HT-29 (cell line): ENCODE data around the gene ROBO2. TPM values are rescaled to one million over a fixed set of nuclear protein-coding genes. Genes with fewer than 3 reads are reported as not detected.
"Not testable (repeated sequence)": the region's sequence is repeated elsewhere in the genome, so short reads cannot be mapped to it uniquely, and the experiment has no call there.

Experiments used
- DNase-seq: peaks from one replicate; pipeline ENCODE4 v3.0.0-alpha.2; 2015; ENCODE audit warnings: low spot score
- total RNA-seq: library from RNA; depleted of rRNA; stranded (reverse); fragments of >200 nt; shearing (Covaris generic); gene quantifications from 2 replicates; pipeline ENCODE4 v1.2.3, GENCODE V29; 2014

The ROBO2 gene
- total RNA-seq, 1 experiment from 2014 or later, result 2.8 TPM

DNA sequence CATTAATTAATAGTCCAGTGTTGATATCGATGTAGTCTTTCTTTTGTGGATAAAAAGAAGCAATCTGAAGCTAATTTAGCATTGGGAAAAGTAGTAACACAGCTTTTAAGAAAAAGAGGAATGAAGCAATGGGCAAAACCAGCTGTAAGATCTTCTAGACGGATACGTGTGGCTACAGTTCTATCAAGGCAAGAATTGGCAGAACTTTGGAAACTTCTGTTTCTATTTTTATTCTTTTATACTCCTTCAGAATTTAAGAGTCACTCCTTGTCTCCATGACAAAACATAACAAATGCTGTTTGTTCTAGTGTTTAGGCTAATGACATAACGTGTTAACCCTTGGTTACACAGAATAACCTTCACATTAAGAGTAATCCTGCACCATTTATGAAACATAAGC lies 289.2 kb downstream of the ROBO2 start:
- no peak for DNase-seq

DNA sequence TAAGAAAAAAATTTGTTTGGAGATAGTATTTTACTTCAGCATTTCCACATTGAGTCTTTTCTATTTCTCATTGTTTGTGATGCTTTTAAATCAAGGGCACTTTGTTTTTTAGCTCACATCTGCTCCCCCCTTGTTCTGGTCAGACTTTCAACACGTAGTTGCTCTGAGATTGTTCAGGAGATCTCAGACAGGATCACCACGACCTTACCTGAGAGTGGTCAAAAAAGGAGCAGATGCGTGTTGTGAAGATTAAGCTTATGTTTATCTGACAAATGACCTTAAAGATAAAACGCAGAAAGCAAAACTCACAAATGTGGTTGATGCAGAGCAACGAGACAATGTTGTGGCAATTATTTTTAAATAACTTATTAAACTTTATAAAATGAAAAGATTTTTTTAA lies 298.3 kb downstream of the ROBO2 start:
- DNase-seq, result no peak

DNA sequence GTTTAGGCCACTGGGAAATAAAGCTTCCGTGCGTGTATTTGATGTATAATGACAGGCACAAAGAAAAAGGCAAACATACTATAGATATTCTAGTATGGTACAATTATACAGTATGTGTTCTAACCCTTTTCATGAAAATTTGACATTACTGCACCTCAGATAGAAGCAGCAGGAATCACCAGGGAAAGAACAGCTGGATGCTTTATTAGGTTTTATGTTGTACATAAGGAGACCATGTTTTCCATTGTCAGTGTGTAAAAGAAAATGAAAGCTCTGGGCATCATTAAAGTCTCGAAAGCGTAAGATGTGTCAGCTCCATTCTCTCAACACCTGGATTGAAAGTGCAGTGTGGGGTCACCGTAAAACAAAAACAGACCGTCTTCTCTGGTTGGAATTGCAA lies 302.1 kb downstream of the ROBO2 start:
- no peak for DNase-seq

DNA sequence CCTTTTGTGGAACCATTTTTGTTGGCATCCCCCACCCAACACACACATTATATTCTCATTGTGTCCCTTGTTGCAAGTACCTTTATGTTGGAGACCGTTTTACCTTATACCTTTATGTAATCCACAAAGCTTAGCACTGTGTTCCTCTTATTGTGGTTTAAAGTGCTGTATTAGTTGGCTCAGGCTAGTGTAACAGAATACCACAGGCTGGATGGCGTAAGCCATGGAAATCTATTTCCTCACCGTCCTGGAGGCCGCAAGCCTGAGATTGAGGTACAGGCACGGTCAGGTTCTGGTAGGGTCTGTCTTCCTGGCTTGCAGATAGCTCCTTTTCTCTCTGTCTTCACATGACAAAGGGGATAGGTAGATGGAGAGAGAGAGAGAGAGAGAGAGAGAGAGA lies 302.8 kb downstream of the ROBO2 start:
- DNase-seq, result no peak

DNA sequence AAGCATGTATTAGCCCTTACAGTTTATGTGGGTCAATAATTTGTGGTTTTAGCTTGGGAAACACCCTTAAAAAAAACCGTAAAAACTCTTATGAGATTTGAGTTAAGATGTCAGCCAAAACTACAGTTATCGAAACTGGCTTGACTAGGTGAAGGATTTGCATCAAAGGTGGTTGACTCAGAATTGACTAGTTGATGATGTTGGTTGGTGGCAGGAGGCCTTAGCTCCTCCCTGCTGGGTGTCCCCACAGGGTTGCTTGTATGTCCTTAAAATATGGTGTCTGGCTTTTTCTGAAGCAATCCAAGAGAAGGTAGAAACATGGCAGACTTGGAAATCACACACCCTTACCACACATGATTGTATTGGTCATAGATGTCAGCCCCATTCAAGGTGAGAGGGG lies 305.1 kb downstream of the ROBO2 start:
- no peak for DNase-seq

DNA sequence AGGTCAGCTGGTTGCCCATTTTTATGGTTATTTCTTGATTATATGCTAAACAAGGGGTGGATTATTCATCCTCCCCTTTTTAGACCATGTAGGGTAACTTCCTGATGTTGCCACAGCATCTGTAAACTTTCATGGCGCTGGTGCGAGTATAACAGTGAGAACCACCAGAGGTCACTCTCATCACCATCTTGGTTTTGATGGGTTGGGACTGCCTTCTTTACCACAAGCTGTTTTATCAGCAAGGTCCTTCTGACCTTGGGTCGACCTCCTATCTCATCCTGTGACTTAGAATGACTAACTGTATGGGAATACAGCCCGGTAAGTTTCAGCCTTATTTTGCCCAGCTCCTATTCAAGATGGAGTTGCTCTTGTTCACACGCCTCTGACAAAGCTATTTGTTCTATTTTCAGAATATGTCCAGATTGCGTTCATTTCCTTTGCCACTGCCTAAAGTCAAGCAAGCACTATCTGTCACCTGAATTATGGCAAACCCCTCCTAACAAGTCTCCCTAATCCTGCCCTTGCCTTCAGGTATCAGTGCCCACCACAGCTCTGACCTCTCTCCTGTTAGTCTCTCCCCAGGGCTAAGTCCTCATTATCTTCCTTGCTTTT lies 308.5 kb downstream of the ROBO2 start:
- peak; percentile 30 for DNase-seq

DNA sequence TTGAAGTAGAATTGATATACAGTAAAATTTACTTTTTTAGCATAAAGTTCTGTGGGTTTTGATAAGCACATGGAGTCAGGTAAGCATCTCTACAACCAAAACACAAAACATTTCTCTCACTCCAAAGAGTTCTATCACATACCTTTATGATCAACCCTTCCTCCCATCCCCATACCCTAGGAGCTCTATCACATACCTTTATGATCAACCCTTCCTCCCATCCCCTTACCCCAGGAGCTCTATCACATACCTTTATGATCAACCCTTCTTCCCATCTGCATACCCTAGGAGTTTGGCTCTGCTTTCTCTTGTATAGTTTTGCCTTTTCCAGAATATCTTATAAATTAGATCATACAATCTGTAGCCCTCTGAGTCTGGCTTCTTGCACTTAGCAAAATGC lies 315.1 kb downstream of the ROBO2 start:
- no peak for DNase-seq

DNA sequence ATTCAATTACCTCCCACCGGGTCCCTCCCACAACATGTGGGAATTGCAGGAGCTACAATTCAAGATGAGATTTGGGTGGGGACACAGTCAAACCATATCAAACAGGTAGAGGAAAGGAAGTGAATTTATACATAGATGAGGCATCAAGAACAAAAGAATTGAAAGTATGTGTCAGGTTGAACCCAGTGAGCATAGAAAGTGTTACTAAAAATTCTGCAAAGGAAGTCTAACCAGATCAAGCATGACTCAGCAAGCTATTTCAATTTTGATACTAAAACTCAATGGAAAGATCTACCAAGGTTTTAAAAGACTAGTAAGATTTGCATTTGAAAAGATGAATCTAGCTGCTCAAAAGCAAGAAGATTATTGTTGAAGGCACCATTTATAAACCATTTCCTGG lies 323.0 kb downstream of the ROBO2 start:
- DNase-seq, result no peak

DNA sequence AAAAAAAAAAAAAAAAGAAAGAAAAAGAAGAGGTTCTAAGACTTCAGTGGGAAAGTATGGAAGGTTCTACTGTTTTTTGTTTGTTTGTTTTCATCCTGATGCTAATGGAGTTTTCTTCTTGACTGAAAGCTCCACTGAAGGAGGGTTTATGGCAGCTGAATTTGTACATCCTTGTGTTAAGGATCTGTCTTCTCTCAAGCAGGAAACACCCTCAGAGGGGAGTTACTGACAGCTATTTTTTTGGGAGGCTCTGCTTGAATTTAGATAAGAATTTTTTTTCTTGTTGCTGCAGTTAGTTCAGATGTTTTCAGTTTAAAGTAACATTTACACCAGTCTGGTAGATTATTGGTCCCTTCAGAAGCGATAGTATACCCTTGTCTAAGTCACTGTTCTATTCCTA lies 325.3 kb downstream of the ROBO2 start:
- no peak for DNase-seq

DNA sequence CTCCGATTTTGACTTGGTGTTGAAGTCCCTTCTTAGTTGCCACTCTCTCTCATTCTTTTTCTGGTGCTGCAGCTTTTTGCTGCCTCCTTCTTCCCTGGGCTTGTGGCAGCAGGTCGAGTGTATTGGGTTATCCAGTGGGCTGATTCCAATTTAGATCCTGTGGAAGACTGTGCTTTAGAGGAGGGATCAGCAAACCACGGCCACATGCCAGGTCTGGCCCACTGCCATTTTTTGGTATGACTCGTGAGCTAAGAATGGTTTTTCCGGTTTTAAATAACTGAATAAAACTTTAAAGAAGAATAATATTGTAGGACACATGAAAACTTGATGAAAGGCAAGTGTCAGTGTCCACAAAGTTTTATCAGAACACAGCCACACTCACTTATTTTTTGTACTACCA lies 330.5 kb downstream of the ROBO2 start:
- DNase-seq, result peak; percentile 4

DNA sequence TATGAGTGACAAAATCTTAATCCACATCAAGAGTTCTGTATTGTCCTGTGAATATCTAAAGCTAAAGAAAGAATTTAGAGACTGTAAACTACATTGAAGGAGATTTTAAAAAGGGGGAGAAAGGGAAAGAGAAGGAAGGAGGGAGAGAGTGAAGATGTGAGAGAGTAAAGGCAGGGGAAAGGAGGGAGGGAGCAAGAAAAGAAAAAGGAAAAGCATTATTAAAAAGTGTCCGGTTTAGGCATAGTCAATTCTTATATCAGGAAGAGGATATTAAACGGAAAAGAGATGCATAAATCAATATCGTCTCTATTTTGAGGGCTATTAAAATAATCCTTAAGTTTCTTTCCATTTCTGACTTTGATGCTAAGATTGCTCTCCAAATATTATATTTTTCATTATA lies 332.1 kb downstream of the ROBO2 start:
- DNase-seq, result no peak

DNA sequence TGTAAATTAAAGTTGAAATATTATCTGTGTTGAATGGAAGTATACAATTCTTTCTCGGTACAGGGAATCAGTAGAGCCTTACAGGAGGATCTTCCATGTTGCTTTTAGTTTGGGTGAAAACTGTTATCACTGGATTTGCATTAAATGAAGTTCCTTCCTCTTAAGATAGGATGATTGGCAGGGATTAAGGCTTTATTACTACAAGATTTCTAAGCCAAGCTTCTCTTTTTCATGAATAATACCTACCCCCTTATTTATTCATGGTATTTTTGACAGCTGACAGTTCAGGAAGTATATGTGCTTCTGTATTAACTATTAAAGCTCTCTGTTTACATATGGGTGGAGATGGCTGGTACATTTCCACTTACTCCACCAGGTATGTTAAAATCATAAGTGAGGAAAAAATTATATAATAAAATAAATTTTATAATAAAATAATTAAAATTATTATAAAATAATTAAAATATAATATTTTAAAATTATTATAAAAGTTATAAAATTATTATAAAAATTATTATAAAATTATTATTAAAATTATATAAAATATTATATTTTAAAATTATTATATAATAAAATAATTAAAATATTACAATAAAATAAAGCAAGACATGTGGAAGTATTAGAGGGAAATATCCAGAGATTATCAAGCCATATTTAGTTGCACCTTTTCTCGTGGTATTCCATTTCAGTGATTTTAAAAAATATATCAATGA lies 332.9 kb downstream of the ROBO2 start:
- DNase-seq, result no peak

DNA sequence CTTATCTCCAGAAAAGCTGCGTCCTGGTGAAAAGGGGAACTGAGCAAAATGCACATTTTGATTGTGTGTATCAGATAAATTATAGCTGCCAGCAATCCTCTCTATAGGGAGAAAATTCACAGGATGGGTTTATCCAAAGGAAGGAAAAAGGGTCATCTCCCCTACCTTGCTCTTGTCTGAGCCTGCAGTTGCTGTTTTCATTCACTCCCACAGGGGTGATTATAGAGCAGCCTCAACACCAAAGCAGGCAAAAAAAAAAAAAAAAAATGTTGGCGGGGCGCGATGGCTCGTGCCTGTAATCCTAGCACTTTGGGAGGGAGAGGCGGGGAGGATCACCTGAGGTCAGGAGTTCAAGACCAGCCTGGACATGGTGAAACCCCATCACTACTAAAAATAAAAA lies 333.7 kb downstream of the ROBO2 start:
- no peak for DNase-seq

DNA sequence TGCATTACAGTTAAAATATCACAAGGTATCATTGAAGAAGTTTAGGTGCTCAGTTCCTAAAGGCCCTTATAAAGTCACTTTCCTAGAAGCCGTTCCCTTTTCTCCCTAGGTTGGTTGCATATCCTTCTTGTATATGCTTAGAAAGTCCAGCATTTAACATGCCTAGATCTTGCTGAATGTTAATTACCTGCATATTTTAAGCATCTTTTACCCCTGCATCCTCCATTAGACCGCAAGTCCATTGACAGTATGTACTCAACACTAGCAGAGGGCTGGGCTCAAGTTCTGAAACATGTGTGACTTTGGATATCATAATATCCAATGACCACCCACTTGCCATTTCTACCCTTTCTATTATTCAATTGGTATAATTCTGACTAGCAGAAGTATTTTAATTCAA lies 336.6 kb downstream of the ROBO2 start:
- DNase-seq, result no peak

DNA sequence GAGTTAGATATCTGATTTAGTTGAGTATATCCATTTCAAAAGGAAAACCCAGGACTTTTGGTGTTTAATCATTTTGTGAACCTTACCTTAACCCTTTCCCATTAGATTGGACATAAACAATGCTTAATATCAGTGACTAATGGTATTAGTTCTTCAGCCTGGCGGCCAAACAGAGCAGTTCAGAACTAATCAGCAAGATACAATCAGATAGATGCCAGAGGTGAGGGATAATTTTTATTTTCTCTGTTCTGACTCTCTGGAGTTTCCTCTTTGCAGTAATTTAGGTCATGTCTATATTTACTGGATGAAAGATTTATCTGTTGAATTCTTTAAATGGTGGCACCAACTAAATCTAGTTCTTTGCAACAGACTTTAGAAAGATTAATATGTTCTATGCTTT lies 337.8 kb downstream of the ROBO2 start:
- no peak for DNase-seq

DNA sequence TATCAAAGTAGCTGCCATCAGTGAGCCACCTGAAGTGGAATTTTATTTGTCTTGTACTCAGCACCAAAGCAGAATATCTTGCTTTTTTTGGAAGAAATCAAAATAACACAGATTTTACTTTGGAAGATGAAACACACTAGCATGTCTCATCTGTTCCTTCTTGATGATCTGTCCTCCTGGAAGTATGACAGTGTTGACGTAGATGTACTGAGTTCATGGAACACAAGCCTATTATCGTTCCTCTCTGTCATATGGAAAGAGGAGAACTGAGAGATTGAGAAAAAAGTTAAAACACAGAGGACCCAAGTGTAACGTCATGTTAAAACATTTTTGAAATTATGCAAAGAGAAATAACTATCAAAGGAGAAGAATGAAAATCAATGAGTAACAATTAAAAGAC lies 340.2 kb downstream of the ROBO2 start:
- no peak for DNase-seq

DNA sequence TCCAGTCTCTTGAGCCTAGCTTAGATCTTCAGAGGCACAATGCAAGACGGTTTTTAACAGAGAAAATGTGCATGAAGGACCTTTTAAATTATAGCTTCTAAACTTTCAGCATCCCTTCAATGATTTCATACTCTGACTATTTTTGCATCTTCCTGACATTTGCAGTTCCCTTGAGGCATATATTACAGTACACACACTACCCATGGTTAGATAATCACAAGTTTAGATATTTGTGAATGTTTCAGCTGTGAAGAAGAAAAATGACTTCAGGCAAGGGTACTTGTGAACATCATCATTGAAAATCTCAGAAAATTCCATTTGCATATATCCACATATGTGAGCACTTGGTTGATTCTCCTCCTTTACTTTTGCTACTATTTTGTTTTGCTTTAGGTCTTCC lies 341.5 kb downstream of the ROBO2 start:
- DNase-seq, result no peak

DNA sequence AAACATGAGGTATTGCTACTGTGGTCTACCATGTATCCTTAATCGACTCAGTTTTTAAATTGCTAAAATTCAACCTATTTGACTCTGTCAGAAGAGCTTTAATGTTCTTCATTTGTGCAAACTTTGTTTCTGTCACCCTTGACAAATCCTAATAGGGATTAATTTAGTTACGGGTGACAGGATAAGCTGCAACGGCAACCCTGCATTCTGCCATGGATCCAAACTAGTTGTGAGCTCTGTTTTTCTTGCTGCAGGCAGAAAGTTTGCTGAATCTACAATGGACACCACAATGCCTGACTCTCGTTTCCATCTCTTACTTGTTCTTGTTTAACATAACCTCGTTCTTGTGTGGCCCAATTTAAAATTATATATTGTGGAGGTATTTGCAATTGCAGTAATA lies 352.3 kb downstream of the ROBO2 start:
- DNase-seq, result no peak

DNA sequence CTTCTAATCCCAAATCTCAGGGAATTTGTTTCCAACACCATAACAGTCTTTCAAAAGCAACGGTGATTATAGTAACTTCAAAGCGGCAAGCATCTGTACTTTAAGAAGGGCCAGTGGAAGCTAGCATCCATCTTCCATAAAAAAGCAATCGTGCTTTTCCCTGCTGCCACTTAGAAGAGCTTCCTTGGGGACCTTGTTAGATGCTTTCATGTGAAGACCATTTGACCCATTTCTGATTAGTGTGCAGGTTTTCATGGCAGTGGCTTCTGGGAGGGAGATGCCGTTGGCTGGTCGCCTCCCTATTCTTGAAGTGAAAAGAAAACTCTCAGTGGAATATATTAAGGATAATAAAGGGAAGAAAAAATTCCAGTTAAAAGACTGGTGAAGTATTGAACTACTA lies 354.1 kb downstream of the ROBO2 start:
- no peak for DNase-seq

DNA sequence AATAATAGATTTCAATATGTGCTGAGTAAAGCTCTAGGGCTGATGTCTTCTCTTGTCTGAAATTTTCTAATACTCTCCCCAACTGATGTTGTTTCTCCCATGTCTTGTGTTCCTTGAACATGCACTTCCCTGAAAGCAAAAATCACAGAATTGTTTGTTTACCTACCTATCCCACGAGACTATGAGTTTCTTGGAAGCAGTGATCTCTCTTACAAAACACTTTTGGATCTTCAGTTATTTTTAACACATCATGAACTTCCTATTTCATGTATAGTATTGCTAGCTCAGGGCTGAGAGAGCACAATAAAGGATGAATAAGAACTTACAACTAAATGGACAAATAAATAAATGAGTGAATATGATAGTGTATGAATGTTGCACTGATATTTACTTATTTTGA lies 365.0 kb downstream of the ROBO2 start:
- no peak for DNase-seq

DNA sequence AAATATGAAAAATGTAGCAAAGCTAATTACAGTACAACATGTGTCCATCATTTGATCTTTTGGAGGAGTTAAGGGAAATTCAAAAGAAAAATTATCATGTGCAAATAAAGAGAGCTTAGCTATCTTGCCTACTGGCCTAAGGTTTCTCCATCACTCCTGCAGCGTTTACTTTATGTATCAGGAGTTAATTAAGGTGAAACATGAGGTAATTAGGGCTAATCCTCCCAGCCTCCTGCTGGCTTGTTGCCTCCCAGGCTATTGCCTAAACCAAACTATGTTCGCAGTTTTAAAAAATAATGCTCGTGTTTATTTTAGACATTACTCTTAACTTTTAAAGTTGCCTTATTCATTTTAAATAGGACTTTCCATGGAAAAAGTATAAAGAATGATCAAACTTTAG lies 367.5 kb downstream of the ROBO2 start:
- DNase-seq, result no peak

DNA sequence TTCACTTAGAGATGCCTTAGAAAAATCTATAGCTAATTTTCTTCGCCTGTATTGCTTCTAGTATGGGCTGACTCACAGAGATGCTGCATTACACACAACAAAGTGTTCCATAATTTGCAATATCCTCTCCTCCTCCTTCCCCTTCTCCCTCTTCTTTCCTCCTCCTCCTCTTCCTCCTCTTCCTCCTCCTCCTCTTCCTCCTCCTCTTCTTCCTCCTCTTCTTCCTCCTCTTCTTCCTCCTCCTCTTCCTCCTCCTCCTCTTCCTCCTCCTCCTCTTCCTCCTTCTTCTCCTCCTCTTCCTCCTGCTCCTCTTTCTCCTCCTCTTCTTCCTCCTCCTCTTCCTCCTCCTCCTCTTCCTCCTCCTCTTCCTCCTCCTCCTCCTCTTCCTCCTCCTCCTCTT lies 370.4 kb downstream of the ROBO2 start:
- DNase-seq, result not testable (repeated sequence)

DNA sequence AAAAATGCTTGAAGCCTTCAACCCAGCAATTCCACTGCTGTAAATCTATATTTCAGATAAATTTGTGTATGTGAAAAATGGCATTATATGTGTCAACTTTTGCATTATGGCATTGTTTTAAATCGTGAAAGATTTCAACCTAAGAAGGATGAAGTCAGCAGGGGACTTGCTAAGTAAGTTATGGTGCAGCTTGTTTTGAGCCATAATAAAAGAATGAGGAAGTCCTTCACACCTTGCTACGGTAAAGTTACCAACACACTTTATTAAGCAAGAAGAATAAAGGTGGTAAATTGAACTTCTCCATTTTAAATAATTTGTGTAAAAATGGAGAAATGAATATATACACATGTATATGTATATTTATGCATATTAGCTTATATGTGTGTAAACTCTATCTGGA lies 371.4 kb downstream of the ROBO2 start:
- DNase-seq, result no peak

DNA sequence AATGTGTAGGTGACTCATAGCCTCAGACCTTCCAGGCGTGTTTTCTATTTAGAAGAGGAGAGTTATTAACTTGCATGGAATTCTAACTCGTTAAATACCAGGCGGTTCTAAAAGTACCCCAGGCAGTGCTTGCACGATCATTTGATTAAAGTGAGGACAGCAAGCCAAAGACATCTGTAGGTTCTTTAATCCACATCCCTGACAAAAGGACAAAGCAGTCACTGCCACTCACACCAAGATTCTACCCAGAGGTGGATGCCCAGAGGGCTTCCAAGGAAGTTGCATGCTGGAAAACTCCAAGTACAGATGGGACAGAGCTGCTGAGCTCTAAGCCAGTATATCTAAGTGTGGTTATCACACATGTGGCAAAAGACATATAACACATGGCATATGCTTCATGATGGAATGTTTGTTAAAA lies 372.1 kb downstream of the ROBO2 start:
- DNase-seq, result no peak
